NT2/D1 (cell line): ENCODE results near the gene CORIN.

Experiments used
- YY1 ChIP-seq: IDR thresholded peaks from 2 replicates; pipeline ENCODE4 v1.6.1; 2011; ENCODE audit not compliant: insufficient read length, insufficient read depth
- ZNF274 ChIP-seq: IDR thresholded peaks from 2 replicates; pipeline ENCODE4 v1.6.1; 2011; ENCODE audit warnings: mild to moderate bottlenecking, low read depth, low read length

- no peak for TF ChIP-seq ZNF274
- no peak for TF ChIP-seq YY1
Observed at GRCh38 chr4:47784222-47784621, 53.6 kb downstream of the CORIN start.
